NCI-H345 (cell line): Measurements from ENCODE around the gene PCK1.

Experiments
- DNase-seq: peaks from one replicate; lab custom pipeline; 2025; lab: John Stamatoyannopoulos, UW

PCK1 gene

DNA sequence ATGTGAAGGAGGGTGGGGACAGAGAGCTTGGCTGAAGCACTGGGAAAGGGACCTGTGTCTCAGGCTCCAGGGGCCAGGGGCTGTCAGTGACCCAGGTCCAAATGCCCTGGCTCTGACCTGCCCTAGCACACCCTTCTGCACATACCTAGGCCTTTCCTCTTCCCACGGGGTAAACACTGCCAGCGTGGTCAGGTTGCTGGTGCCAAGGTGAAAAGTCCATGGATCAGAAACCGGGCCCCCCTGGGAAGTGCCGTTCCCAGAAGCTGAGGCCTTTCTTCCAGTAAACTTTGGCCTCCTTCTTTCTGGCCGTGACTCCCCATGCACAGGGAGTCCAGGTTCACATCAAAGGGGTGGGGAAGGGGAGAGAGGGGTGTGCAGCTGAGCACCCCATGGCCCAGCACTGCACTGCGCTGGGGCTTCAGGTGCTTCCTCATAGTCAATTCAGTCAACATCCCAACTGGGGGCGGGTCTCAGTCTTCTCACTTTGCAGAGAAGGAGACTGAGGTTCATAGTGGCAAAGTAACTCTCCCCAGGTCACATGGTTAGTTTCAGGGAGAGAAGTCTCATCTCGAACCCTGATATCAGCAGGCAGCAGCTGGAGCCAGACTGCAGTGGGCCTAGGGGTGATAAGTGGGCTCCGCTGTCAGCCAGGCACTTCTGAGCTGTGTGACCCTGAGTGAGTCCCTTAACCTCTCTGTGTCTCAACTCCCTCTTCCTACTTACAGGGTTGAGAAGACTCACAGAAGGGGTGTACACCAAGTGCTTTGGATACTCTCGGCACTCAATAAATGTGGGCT, 17.0 kb downstream of the PCK1 start:
- DNase-seq: no peak

DNA sequence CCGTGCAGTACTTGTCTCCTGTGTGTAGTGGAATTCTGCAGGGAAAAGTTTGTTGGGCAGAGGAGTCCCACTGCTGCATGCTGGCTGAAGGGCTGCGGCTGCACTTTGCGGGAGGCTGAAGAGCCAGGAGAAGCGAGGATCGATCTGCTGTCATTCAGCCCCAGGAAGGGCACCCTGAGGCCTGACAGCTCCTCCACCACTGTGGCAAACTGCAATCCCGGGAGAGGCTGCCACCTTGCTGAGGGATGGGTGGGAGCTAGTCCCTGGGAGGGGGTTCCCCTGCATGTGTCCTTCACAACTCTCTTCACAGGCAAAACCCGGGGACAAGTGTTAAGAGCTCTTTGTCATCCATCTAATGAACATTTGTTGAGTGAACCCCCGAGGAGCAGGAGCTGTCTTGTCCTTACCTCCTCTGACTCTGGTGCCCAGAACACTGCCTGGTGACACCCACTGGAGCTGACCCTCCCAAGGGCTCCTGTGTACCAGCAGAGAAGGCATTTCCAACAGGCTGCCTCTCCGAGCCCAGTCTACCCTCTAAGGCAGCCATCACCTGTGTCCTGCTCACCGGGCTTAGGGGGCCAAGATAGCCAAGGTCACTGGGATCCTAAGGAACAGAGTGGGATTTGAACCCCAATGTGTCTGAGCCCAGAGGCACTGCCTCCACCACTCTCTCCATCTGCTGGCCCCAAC, 17.7 kb downstream of the PCK1 start:
- DNase-seq: no peak

GRCh38 chr20:57579331-57579897, 18.5 kb downstream of the PCK1 start:
- DNase-seq: no peak

DNA sequence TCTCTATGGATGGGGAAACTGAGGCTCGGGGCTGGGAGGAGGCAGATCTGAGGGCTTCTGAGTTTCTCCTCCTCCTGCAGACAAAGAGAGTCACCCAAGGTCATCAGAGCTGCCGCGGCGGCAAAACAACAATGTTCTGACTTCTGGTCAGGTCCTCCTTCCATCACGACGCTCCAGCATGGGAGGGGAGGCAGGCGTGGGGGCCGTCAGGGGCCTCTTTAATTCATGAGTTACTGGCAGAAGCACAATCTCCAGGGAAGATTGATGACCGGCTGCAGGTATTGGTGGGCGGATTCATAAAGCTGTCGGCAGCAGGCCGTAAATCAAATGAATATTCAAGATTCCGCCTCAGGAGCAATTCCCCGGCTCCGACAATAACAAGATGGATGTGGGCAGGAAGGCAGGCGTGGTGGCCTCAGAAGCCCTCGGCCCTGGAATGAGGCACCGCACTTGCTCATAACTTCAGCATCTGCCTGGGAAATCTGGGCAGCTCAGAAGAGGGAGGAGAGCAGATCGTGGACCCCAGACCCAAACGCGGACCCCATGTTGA, 19.1 kb downstream of the PCK1 start:
- no peak for DNase-seq

DNA sequence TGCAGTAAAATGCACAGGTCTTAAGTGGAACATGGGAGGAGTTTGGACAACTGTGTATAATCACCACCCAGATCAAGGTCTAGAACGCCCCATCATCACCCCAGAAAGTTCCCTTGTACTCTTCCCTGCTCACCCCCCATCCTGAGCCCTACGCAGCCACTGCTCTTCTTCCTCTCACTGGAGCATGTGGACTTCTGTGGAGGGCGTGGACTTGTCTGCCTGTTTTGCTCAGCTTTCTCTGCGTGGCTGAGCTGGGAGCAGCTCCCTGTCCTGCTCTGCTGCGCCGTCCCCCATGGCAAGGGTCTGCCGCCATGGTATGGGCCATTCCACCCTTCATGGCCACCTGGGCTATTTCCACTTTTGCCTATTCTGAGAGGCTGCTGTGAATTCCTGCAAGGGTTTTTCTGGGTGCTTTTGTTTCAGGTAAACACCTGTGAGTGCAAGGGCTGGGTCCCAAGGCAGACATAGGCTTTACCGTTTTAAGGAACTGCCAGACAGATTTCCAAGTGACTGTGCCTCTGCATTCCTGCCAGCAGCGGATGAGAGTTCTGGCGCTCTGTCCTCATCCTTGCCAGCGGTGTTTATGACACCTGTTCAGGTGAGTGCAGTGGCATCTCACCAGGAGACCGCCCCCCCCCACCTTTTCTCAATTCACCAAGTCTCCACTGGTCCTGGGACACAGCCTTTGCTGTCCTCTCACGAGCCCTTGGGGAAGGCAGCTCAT, 19.7 kb downstream of the PCK1 start:
- DNase-seq: no peak

- DNase-seq: no peak
Observed at GRCh38 chr20:57581202-57582028, 20.5 kb downstream of the PCK1 start.

DNA sequence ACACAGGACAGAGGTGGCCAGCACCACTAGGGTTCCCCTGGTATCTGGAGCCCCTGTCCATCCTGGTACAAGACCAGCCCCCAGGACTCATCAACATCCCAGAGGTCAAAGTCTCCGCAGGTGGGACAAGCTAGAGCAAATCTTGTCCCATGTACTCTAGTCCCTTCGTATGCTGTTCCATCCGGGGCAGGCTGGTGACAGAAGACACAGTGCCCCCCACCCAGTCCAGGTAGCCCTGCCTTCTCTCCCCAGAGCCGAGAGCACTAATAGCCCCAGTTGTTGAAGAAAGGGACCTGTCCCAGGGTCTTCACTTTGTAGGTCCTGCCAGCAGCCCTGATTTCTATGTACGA, 21.1 kb downstream of the PCK1 start:
- no peak for DNase-seq

GRCh38 chr20:57582432-57583288, 21.8 kb downstream of the PCK1 start:
- DNase-seq: peak; percentile 7

DNA sequence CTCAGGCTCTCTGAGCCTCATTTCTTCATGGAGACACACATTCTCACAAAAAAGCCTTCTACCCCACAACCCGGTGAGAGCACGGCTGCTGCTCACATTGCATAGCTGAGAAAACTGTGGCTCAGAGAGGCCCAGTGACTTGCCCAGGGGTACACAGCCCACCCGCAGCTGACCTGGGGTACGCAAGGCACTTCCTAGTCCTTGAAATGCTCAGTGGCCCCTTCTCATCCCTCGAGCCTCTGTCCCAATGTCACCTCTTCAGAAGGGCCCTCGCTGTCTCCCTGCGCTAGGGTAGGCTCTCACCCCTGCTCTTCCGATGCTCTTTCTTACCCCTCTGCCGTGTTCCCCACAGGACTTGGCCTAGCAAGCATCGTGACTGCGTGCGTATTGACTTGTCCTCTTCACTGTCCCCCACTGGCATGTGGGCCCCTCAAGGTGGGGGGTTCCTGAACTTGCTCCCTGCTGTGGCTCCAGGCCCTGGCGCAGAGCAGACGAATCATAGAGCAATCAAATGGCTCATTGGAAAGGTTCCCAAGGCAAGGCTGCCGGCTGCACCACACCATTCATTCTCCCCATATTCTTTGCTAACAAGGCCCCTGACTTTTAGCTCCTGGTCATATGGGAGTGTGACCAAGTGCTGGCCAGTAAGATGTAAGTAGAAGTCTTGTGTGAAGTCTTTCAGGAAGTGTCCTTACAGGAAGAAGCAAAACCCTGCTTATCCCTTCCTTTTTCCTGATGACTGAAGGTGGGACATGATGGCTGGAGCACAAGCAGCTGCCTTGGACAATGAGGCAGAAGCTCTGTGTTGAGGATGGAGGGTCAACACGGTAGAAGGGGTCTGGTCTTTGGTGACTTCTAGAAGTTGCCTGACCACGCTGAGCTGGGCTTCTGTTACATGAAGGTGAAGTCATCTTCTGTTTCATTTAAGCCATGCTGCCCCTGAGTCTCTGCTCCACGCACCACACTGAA, 22.7 kb downstream of the PCK1 start:
- DNase-seq: no peak

DNA sequence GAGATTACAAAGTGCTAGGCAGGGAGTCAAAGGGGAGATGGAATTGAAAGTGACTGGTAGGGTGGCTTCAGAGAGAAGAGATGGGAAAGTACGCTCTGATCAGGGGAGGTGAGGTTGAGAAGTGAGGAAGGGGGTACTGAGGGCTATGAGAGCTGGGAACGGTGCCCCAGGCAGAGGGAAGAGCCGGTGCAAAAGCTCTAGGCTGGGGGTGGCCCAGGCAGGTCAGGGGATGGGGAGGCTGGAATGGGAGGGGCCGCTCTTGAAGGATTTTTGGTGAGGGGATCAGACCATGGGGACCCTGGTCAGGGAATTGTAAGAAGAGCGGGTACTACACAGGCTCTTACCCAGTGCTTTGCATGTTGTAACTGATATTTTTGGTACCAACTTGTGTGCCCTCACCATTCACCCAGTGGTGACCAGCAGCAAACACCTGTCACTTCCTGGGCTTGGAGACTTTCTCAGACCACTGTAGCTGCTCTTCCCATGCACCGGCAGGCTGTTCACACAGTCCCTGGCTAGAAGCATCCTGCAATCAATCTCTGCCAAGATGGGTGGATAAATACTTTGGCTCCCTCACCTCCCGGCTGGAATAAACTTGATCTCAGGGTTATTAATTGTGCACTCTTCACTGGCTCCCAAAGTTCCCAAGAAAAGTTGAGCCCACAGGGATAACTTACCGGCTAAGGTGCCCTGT, 24.0 kb downstream of the PCK1 start:
- no peak for DNase-seq

DNA sequence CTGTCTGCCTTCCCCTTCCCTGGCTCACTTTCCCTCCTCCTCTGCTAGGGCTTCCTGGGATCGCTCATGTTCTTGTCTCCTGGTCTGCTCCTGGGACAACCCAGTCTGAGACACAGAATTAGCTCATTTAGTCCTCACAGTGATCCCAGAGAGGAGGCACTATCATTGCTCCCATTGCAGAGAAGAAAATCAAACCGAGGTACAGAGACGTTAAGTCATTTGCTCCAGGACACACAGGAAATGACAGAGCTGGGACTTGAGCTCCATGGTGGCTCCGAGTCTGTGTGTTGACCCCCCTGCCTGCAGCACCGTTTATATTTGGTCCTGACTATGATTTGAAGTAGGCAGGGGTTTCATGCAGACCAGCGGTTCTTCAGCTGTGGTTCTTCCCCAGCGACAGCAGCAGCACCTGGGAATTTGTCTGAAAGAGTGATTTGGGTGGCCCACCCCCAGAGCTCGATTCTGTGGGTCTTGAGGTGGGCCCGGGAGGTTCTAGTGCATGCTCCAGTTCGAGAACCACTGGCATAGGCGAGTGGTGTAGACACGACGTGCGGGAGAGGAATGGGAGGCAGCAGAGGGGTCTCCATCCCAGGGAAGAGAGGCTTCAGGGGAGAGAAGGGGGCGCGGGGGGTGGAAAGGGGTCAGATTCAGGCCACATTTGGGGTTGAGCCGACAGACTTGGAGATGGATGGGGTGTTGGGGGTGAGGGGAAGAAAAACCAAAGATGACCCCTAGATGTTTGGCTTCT, 24.7 kb downstream of the PCK1 start:
- DNase-seq: no peak

DNA sequence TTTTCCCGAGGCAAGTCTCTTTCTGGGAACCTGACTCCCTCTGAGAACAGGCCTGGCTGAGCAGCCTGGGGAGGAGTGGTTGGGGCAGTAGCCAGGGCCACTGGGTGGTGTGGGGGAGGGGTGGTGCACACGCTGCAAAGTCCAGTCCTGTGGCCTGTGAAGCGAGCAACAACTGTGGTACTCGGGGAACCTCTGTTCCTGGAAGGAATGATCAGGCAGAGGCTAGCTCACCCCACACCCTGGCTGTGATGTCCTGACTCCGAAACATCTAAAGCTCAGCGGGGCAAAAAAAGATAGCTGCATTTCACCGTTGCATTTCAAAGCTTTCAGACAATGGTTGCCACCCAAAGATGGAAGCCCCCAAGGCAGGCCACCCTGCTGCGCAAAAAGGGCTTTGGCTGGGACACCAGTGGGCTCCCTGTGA, 25.5 kb downstream of the PCK1 start:
- DNase-seq: no peak

GRCh38 chr20:57586943-57587277, 26.0 kb downstream of the PCK1 start:
- no peak for DNase-seq

DNA sequence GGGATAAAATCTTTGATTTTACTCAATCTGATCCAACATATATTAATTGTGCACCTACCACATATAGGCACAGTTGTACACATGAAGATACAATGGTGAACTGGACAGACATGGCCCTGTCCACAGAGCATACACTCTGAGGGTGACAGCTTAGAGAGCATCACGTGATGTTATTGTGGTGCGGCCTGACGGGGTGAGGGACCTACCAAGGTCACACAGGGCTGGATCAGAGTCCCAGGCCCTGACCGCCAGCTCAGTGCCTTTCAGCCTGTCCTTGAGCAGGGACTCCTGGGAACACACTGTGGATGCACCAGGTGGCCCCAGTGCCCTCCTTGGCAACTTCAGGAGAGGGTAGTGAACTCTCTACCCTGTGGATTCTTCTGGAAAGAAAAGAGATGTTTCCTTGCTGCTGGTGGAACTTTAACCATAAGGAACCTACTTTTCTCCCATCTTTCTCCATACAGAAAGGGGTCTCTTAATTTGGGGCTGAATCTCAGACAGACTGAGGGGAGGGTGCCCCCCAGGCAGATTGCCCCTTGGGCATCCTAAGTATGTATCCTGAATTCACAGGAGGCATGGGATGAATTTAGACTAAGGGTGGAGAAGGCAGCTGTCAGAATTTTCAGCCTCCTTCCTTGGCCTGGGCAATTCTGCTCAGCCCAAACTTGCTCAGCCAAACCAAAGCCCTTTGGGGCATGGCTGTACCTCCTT, 26.5 kb downstream of the PCK1 start:
- DNase-seq: no peak

DNA sequence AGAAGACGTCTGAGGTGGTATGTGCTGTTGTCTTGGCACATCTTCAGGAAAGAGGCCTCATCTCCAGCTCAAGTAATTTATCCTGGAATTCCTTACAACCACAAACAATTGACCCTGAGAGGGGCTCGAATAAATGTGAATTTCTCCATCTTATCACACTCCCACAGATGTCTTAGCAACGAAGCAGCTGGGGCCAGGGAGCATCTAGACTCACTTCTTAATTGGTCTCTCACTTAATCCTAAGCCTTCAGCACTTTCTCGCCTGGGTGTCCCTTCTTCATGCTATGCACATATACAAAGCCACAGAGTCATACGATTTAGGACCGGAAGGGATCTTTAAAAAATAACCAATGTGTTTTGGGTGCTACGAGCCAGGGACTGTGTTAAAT, 27.1 kb downstream of the PCK1 start:
- no peak for DNase-seq

DNA sequence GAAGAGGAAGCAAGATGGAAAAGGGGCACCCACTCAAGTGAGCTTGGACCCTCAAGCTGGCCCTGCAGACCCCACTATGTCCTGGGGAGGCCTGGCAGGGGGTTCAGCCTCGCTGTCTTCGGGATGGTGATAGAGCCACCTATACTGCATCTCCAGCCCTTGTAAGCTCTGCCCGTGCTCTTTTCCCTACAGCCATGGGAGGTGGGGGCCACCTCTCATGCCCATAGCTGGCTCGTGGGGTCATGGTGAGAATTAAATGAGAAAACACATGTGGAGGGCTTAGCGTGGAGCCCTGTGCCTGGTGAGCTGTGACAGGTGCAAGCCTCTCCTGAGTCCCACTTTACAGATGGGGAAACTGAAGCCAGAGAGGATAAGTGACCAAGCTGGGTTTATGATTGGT, 27.7 kb downstream of the PCK1 start:
- DNase-seq: no peak

DNA sequence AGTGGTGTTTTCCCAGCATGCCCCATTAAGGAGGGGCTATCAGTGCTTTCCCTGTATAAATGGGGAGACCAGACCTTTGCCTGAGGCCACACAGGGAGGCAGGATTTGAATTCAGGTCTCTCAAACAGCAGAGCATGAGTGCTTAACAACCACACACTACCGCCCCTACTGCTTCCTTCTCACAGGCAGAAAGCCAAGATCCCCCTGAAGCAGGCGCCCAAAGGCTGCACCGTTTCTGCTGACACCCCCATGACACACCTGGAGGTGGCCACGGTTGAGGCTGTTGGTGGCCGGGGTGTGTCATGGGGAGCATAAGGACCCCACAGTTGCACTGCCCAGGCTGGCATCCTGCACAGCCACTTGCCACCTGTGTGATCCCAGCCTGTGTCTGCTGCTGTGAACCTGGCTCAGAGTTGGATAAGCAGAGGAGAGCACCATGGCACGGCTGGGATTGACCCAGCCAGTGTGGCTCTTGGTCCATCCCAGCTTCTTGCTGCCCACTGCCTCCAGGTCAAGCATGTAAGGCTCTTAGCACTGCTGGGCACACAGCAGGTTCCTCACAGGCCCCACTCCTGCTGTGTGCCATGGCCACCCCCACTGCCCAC, 28.3 kb downstream of the PCK1 start:
- DNase-seq: no peak
